Activated CD4-positive, alpha-beta T cell treated with anti-CD3 and anti-CD28 coated beads, Interleukin-2, amount 50 U/mL, for 16 hours (primary cell): Measurements from ENCODE around the gene KAT2B.

ENCODE experiments used
- DNase-seq: peaks from one replicate; pipeline ENCODE4 v3.0.0-alpha.2; 2020

The KAT2B gene

DNA sequence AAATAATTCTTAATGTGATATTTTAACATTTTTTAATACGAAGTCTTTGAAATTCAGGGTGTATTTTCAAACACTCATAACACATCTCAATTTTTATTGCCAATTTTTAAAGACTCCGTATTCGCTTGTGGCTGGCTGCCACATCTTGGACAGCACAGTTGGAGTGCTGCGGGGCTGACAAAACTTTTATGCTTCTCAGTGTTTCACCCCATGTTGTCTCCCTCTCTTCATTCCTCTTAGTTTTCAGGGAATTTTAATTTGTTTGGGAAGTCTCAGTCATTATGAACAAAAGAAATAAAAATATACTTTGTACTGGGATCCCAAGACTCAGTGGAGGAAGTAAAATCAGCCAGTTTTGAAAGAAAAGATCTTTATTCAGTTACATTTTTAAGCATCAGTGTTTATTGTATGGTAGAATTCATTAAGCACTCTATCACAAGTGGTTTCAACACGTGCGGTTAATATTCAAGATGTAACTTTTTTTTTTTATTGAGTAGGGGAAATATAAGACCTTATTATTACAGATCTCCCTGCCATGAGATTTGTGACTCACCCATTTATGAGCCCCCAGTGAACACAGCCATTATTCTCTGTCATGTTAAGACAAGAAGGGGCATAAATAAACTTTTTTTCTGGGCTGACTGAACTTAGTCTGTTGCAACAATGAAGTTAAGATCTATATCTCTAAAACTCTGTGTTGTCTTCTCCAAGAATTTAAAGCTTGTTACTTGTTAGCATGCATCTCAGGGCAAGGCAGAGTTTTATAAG lies 26.8 kb downstream of the KAT2B start:
- DNase-seq: no peak

DNA sequence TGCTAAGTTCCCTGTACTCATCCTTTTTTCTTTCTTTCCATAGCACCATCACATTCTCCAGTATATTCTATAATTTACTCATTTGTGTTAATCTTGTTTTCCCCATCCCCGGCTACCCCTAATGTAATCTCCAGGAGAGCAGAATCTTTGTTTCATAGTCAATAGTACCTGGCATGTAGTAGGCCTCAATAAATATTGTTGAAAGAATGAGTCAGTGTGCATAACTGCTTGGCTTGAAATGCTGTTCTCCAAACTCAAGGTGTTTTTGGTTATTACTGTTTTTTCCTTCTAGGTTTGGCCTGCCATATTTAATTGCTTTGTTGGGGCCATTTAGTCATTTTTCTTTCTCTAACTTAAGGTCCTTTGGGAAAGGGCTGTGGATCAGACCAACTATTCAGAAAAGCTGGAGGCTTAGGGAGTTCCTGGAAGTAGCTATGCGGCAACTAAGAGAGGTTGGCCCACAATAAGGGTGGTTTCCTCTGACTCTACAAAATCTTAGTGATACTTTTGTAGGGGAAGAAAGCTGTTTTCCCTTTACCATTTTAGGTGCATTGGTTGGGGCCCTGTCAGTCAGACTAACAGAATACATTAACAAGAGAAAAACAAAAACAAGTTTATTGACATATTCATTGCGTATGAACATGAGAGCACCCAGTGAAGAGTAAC lies 28.4 kb downstream of the KAT2B start:
- DNase-seq: no peak

DNA sequence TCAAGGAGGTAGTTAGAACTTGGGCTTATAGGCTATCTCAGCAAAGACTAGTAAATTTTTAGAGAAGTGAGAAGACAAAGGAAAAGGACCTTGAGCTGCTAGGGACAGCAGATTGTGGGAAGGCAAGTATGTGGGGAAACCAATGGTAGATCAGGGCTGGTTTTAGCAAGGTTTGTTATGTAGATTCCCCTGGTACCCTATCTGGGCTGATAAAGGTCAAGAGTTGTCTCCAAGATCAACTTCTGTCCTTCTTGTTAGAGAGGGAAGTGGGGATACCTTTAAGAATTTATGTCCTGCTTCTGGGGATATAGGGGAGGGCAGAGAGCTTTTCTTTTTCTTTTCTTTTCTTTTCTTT lies 28.9 kb downstream of the KAT2B start:
- DNase-seq: no peak

DNA sequence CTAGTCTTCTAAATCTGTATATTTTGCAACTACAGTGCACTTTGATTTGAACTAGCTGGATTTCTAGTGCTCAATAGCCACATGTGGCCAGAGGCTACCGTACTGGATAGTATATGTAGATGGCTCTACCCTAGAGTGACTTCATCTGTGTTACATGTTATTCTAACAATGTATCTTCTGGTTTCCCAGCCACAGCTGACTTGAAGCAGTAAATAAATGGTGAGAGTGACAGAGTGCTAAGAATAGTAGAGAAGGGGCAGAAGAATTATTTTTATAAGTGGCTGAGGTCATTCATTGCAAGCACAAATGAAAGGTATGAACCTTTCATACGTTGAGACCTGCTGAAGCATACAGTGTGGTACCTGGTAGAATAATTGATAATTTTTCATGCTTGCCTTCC lies 30.9 kb downstream of the KAT2B start:
- no peak for DNase-seq

DNA sequence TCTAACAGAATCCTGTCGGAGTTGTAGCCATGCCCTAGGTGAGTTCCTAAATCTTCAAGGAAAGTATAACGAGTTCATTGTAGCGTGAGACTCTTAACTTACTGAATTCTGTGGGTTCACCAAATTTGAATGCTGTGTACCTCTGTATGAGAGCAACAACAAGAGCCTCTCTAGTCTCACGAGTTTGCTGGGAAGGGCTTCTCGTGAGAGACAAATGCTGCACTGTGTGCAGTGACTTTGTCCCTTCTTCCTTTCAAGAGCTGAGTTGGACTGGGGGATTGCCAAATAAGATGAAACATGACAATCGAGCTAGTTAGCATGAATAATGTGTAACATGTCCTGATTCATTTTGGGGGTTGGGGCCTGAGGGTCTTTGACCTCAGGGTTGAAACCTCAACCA lies 32.2 kb downstream of the KAT2B start:
- no peak for DNase-seq

DNA sequence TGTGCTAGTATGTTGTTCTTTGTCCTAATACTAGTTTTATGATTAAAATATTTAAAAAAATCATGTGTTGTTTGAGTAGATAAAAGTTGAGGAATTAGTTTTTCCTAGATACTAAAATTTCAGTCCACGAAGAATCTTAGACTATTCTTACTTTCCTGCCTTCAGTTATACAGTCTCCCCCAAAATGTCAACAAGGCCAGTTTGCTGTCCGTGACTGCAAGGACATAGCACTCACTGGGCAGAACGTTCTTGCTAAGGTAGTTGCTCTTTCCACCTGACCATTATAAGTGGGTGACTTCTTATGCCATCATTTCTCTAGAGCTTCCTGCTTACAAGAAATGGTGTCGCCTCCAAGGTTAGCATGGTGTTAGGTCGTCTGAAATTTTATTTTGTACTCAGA lies 32.8 kb downstream of the KAT2B start:
- no peak for DNase-seq

DNA sequence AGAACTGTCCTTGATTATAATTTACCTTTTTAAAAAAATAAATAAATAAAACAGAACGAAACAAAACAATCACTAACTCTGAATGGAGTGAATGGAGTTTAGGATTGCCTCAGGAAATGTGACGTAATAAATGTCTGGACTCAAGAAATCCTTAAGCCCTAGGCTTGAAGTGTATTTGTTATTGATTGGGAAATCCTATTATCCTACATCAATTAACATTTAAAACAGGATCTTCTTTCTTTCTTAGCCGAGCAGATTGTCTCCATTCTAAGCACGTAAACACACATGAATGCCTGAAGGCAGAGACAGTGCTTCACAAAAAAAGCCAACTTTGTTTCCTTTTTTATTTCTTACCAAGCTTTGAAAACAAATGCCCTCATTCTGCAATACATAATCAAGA lies 33.4 kb downstream of the KAT2B start:
- no peak for DNase-seq

DNA sequence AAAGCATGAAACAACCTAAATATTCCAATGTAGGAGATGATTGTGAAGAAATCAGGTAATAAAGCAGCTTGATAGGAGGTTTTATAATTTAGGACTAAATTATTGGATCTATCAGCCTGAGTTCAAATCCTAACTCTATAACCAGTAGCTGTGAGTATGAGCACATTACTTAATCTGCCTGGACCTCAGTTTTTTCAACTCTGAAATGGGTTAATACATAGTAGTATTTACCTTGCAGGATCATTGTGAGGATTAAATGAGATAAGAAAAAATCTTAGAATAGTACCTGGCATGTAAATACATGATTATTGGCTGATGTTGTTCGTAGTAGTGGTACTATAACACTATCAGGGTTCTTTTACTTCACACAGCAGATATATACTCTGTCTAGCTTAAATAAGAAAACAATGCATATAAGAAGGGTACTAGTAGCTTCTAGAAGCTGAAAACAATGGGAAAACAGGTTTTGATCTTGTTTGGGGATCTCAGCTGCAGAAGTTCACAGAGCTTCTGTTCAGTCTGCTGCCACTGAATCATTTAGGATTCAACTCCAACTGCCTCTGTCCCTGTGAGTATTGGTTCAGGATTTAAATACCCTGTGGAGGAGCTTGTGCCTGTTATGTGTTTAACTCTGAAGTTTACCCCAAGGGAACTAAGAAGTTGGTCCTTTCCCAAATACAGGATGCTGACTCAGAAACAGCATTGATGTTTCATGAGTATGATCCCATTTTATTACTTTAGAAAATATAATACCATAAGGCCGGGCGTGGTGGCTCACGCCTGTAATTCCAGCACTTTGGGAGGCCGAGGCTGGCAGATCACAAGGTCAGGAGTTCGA lies 34.2 kb downstream of the KAT2B start:
- DNase-seq: no peak

DNA sequence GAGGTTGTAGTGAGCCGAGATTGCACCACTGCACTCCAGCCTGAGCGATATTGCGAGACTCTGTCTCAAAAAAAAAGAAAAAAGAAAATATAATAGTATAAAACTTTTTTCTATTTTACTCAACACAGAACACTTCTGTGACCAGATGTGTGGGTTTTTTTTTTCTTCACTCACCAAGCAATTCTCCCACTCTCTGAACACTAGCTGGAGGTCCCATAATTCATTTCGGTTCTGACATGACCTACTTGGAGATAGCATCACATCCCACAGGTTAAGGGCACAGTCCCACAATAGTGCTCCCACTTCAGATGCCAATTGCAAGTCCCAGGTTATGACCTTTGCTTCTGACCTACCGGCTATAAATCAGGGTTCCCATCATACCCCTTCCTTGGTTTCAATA lies 35.0 kb downstream of the KAT2B start:
- no peak for DNase-seq

DNA sequence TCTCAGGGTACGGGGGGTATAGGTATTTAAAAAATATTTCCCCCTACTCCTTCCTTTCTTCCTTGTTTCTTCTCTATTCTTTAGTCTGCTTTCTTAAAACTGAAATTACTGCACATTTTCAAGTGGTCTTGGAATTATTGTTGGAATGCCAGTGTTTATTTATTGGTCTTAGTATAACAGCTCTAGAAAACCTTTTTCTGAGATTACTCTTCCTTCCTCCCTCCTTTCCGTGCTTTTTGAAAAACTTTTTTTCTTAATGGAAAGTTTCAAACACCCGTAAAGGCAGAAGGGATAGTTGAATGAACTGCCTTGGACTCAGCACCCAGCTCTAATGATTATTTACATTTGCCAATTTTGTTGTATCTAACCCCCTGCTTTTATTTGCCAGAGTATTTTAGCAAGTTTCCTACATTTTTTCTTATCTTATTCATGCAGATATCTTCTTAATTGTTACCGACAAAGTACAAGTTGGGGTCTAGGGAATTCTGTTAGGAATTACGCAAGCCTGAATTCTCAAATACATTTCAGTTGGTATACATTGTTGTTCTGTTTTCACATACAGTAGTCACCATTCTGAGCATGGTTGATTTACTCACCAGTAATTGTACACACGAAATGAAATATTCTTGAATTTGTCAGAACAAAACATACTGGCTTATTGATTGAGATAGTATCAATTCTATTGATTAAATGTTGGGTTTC lies 36.2 kb downstream of the KAT2B start:
- no peak for DNase-seq

DNA sequence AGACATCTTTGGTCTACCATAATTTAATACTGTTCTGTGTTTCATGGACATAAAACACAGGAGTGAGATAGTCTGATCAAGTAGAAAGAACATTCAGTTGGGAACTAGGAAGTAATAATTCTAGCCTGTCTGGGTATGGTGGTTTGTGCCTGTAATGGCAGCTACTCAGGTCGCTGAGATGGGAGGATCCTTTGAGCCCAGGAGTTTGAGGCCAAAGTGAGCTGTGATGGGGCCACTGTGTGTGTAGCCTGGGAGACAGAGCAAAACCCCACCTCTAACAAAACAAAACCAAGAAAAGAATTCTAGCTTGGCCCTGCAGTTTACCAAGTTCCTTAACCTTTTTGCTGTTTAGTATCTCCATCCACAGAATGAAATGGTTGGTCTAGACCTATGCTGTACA lies 36.8 kb downstream of the KAT2B start:
- no peak for DNase-seq

DNA sequence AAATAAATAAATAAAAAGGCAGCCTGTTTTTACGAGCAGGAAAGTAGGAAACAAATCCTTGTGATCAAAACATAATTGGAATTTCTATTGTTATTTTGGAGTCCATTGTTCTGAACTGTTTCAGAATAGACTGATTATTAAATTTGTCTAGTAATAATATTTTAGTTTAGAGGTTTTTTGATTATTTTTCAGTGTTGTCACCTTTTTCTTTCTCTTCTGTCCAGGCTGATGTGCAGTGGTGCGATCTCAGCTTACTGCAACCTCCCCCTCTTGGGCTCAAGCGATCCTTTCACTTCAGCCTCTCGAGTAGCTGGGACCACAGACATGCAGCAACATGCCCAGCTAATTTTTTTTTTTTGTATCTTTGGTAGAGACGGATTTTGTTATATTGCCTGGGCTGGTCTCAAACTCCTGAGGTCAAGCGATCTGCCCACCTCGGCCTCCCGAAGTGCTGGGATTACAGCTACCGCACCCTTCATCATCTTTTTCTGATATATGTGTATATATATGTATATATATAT lies 38.0 kb downstream of the KAT2B start:
- DNase-seq: no peak

DNA sequence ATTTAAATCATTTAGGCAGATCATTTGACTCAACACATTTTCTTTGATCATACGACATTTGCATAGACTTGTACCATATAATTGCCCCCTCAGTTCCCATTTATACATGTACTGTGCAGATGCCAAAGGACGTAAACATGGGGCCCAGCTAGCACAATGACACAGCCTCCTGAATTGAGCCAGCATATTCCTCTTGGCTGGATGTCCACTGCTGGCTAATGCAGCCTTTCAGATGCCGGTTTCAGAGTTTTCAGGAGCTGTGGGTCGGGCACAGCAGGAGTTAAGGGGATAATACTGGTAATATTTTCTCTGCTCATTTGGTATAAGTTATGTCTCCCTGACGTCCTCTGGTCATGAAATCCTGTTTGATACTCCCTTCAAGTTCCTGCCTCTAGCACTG lies 39.4 kb downstream of the KAT2B start:
- no peak for DNase-seq

DNA sequence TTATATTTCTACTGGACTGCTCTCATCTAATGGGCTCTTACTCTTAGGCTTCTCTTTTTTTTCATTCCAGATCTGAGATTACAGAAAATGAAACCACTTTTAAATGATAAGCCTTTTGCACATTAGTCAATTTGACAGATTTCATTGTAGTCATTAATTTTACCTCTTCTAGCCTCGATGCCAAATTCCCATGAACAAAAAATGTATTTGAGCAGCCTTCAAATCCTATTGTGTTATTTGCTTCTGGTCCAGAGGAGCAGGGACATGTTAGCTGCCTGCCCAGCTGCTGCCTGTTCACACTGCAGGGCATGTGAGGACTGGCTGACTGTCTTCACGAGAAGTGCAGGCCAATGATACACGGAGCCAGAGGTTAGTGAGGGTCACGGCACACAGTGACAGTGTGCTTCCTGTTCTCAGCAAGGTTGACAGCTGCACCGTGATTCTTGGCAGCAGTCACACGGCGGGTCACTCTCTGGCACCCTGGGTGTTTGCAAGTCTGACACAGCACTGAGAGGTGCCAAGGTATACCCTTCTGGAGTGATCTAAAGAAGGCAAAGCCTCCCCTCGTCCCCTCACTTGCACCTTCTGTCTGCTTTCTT lies 40.8 kb downstream of the KAT2B start:
- peak; percentile 27 for DNase-seq

DNA sequence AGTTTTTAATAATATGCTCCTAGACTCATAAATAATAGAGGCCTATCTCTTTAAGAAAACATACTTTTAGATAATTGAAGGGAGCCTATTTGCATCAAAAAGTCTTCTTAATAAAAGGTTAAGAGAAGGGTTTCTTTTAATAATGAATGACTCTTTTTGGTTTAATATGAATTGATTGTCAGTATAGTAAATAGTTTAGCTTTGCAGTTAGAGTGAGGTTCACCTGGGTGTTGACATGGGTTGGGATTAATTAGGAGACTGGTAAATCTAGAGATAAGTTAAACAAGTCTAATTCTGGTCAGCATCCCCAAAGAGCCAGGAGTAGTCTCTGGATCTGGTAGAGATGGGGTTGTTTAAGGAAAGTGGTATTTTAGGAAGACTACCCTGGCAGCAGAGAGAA lies 43.0 kb downstream of the KAT2B start:
- DNase-seq: no peak

DNA sequence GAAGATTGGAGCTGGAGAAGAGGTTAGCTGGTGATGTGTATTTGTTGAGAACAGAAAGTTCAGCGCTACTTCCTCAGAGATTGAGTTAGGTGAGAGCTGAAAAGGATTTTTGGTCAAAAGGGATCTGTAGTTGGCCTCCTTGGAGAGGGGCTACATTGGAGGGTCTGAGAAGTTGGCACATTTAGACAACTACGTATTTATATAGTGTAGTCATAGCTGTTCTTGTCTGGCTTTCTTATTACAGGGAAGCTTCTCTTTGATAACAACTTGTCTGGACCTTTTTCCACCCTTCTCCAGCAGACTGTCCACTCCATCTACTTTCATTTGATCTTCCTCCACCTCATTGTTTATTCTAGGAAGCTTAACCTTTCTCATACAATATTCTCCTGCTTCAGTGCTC lies 43.7 kb downstream of the KAT2B start:
- DNase-seq: no peak

DNA sequence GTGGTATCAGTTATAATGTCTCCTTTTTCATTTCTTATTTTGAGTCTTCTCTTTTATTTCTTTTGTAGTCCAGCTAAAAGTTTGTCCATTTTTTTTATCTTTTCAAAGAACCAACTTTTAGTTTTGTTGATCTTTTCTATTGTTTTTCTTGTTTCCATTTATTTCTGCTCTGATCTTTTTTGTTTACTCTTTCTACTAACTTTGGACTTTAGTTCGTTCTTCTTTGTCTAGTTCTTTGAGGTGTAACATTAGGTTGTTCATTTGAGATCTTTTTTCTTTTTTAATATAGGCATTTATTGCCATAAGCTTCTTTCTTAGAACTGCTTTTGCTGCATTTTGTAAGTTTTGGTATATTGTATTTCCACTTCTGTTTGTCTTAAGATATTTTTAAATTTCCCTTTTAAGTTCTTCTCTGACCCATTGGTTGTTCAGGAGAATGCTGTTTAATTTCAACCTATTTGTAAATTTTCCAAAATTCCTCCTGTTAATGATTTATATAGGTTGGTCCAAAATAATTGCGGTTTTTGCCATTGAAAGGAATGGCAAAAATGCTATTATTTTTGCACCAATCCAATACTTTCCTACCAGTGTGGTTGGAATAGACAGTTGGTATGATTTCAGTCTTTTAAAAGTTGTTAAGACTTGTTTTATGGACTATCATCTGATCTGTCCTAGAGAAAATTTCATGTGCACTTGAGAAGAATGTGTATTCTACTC lies 51.2 kb downstream of the KAT2B start:
- no peak for DNase-seq

DNA sequence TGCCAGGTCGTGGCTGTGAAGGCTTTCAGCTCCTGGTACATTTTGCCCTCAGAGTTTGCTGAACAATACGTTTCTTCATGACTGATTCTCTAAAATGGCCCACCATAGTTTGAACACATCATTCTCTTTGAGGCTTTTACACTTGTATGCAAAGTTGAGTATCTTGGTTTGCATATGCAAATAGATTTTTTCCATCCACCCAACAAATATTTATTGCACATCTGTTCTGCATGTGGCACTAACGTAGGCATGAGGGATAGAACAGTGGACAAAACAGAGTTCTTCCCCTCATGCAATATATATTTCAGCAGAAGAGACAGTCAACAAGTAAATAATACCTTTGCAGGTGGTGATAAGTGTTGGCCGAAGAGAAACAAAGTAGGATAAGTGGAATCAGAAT lies 55.2 kb downstream of the KAT2B start:
- DNase-seq: no peak

DNA sequence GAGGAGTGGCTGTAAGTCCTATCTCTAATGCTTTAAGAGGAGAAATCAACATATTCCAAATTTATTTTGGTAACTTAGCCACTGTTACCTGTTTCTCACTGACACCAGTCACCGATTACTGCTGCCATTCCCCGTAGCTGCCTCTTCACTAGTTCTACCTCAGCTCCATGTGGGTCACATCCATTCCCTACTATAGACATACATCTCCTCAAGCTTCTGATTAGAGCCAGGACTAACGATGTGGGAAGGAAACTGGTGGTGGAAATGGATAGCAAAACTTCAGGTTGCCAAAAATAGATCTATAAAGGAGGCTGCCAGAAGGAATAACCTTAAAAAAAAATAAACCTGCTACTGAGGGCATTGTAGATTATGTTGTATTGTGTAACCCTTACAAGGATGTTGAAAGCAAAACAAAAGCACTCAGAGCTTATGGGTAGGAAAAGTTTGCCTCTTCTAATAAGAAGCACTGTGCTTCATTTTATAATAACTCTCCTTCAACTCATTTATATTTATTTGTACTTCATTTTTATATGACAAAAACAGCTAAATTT lies 56.0 kb downstream of the KAT2B start:
- DNase-seq: no peak

DNA sequence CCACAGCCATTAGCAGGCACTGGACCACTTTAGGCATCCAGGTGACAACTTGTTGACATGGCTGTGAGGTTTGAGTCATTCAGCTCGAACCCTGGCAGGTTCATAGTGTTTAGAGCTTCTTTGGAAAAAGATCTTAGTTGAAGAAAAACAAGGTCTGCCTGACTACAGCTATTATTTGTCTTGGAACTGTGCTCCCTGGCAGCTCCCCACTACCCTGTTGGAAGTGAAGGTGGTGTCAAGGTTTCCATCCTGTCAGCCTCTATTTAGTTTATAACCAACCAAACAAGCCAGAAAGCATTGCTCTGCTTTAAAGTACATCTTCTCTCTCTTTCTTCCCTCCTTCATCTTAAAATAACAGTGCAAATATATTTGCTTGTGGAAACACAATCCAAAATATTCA lies 56.8 kb downstream of the KAT2B start:
- DNase-seq: no peak

DNA sequence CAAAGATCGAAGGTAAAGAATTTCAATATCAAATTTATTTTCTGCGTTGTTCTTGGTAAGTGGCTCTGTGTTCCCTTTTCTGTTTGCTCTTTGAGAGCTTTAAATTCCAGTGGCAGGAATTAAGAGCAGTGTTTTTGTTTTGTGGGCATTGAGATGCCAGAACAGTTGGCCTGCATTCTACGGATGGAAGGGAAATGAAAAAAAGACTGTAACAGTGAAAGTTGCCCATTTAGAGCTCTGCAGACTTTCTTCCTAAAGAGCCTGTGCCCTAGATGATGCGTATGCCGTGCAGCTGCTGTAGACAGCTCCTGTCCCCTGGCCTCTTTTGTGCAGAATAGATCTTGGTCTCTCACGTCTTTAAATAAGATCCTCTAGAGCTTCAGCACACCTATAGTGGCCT lies 58.8 kb downstream of the KAT2B start:
- DNase-seq: no peak

DNA sequence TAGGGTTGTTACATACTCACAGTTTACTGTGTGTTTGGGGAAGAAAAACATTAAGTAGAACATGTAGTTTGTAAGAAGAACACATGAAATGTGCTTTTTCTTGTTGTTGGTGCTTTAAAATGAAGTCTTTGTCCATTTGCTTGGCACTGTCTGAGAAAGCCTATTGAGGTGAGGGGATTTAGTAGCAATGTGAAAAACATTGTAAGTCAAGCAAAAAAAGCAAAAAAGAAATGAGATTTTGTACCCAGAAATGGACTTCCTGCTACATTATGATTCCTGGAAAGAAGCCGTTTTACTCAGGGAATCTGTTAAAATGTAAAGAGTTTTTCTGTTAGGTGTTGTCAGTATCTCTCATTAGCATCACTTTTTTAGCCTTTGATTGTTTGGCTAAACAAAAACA lies 59.9 kb downstream of the KAT2B start:
- peak; percentile 35 for DNase-seq
